Measurements from ENCODE around the gene ZCCHC3.

The ZCCHC3 gene

DNA sequence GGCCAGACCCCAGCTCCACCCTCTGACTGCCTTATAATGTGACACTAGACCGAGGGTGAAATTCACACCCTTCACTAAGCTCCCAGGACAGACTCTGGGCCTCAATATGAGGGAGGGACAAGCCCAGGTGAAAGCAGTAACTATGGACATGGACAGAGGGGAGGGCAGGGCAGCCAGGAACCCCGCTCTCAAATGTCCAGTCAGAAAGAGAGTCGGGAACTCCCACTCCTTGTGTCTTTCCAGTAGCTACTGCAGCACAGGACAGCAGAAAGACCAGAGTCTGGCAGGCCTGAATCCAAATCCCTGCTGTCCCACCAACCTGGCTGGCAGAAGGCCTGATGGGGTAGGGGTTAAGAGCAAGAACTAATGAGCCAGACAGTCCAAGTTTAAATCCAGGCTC lies 13.2 kb upstream of the ZCCHC3 start:
- DNase-seq, result no peak

DNA sequence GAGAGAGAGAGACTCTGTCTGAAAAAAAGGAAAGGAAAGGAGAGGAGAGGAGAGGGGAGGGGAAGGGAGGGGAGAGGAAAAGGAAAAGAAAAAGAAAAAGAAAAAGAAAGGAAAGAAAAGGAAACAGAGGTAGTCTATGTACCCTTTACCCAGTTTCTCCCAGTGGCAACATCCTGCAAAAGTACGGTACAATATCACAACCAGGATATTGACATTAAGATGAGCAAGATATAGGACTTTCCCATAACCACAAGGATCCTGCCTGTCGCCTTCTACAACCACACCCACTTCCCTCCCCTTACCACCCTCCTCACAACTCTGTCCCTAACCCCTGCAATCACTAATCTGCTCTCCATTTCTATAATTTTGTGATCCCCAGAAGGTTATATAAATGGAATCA lies 10.9 kb upstream of the ZCCHC3 start:
- no peak for DNase-seq

DNA sequence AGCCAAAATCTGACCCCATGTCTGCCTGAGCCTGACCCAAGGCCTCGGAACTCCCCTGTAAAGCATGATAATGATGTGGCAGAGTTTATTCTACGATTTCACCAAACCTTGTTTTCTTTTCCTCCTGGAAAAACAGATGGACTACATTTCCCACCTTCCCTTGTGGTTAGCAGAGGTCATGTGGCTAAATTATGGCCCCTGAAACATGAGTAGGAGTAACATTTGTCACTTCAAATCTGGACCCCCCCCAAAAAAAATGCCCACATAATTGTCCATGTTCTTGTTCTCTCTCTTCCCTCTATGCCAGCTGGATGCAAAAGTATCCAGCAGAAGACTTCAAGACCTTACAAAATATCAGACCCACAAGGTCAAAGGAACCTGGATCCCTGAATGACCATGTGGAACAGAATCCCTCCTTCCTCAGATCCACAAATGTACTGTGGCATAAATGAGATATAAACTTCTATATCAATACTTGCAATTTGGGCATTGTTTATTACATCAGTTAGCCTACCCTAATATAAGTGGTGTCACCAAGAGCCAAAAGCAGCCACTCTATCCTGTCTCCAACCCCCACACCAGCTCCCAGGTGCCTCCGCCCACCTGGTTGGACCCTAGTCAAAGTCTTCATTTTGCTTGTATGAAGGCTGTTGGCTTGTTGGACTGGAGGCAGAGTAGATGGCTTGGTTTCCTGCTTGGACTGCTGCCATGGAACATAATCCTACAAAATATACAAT lies 8.2 kb upstream of the ZCCHC3 start:
- no peak for DNase-seq

DNA sequence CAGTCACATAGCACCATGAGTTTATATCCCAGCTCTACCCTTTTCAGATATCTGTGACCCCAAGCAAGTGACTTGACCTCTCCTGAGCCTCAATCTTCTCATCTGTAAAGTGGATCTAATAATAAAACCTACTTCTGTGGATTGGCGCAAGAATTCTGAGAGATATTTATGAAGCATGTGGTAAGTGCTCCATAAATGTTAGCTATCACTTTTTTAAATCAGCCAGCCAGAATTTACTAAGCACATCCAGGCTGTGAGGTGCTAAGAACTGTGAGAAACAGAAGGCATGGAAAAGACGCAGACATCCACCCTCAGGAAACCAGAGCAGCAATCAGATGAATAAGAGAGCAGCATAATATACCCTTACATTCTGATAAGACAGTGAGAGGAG lies 7.7 kb upstream of the ZCCHC3 start:
- peak in 1 of 5 experiments; percentile 22 for DNase-seq

DNA sequence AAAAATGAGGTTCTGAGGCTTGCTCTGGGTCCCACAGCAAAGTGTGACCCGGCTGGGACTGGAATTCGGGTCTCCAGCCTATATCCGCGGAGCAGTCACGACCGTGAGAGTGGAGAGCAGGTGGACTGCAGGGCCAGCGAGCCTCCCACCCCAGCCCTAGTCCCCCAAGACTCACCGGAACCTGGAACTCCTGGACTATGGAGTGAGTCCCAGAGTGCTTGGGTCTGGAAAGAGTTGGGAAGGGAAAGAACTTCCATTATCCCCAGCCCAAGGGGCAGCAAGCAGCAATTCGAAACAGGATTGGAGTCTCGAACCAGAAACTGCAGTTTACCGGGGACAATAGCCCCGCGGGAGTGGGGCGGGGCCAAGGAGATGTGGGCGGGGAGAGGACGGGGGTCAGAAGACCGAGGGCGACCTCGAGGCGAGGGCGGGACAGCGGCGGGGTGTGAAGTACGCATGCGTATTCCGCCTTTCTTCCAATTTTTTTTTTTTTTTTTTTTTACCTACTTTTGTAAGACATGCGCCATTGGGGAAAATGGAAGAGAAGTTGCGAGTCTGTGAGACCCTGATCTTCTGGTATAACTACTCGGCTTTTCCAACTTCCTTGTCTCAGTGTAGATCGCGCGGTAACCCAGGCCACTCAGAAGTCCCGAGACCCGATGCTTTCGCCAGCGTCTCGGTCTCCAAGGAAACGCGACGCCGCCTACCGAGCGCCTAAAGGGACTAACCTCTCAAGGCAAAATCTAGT lies 7.1 kb upstream of the ZCCHC3 start, which contains the start of gene C20orf96:
Gene C20orf96, minus strand, starts transcription at position 667 of the 748 bp plus-strand sequence. Its CDS starts 140 bp downstream, at position 527.
- peak; percentile 65 to 93 (median 74) for DNase-seq

DNA sequence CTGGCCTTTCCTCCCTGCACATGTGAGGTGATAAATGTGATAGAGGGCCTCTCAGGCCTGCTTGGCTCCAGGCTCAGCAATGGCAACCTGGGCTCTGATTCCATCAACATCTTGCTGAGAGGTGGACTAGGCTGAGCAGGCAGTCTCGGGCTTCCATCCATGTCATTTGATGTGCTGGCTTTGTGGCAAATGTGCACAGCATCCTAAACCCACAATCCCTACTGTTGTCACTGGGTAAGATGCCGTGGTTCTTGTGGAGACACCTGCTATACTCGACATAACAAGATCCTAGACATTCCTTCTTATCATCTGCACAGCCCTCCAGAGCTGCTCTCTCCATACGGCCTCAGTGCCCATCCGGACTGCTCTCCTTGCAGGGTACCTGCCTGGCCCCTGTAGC lies 2.8 kb upstream of the ZCCHC3 start:
- DNase-seq, result no peak

DNA sequence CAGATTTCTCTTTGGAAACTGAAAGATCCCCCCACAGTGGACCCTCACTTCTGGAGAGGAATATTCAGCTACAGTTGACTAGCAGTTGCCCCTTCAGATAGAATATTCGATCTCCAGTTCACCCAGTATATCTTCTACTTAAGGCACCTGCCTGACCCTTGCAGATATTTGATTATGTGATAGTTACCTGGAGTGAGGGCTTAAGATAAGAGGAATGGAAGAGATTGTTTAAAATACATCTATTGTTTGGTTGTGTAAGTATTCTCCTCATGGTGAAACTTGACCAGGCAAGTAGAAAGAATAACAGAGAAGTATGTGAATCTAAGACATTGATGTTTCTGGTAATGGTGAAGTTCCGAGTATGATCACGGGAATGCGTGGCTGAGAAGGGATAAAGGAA lies 1.6 kb upstream of the ZCCHC3 start:
- DNase-seq, result no peak

DNA sequence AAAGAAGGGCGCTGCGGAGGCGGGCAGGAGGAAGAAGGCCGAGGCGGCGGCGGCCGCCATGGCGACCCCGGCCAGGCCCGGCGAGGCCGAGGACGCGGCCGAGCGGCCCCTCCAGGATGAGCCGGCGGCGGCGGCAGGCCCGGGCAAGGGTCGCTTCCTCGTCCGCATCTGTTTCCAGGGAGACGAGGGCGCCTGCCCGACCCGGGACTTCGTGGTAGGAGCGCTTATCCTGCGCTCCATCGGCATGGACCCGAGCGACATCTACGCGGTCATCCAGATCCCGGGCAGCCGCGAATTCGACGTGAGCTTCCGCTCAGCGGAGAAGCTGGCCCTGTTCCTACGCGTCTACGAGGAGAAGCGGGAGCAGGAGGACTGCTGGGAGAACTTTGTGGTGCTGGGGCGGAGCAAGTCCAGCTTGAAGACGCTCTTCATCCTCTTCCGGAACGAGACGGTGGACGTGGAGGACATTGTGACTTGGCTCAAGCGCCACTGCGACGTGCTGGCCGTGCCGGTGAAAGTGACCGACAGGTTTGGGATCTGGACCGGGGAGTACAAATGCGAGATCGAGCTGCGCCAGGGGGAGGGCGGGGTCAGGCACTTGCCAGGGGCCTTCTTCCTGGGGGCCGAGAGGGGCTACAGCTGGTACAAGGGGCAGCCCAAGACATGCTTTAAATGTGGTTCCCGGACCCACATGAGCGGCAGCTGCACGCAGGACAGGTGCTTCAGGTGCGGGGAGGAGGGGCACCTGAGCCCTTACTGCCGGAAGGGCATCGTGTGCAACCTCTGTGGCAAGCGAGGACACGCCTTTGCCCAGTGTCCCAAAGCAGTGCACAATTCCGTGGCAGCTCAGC lies 780 bp downstream of the ZCCHC3 start:
- DNase-seq, result peak; percentile 3 to 73 (median 26)

DNA sequence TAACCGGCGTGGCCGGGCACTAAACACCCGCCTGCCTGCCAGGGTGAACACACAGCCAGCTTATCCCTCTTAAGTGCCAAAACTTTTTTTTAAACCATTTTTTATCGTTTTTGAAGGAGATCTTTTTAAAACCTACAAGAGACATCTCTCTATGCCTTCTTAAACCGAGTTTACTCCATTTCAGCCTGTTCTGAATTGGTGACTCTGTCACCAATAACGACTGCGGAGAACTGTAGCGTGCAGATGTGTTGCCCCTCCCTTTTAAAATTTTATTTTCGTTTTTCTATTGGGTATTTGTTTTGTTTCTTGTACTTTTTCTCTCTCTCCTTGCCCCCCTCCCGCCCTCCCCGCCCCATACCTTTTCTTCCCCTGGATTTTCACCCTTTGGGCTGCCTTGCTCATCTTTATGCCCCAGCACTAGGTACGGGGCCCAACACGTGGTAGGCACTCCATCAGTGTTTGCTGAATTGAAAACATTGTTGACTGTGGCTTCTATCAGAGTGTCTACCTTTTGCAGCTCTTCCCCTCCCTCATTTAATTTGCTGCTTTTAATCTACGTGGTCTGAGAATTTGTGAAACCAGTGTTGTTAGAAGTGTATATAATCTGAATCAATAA lies 1.5 kb downstream of the ZCCHC3 start:
- DNase-seq, result peak in 1 of 5 experiments; percentile 45

DNA sequence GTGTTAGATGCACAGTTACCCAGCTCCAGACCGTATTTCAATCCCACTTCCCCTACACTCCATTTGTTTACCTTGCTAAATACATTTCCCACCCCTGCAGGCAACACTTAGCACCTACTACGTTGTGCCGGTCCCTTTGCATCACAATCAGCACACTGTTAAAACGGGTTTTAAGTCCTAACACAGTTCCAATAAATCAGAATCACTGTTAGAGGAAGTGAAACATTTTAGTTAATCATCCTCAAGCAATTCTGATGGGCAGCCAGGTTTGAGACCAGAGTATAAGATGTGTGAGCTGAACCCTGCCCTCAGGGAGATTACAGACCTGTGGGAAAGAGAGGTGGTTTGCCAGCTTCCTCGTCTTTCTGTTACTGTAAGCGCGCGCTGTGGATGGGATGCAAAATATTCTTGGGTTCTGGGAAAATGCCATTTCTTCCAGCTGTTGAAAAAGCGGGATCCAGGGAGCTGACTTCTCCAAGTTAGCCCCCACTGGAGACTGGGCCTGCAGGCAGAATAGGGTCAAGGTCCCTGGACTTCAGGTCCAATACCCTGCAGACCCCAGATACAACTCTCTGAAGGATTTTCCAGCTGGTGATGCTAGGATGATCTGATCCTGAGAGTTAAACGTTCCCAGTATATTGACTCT lies 3.1 kb downstream of the ZCCHC3 start:
- no peak for DNase-seq

DNA sequence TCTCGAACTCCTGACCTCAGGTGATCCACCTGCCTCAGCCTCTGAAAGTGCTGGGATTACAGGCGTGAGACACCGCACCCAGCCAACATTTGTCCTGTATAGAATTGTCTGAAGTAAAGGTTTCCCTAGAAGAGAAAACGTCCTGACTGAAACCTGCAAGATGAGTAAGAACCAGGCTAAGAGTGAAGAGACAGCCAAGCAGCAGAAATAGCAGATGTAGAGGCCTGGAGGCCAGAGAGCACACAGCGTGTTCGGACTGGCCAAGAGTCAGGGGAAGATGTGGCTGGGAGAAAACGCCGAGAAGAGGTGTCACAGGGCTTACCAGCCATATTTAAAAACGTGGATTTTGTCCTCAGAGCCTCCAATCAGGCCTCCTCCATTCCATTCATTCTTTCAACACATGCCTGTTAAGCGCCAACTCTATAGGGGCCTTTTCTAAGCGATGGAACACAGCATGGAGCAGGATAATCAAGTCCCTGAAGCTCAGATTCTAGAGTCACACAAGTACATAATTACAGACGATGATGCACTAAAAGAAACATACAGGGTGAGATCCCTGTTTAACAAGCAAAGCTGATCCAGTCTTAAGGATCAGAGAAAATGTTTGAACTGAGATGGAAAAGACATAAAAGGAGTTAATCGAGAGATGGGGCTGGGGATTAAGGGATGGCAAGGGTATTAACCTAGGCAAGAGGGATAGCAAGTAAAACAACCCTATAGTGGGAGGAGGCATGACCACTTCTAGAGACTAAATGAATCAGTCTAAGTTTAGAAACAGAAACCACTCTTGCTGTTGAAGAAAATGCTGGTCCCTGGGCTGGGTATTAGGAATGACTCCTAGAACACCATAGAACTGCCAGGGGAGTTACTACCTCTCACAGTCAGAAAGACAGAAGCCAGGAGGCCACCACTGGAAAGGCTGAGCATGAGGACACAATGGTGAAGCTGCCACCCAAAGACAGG lies 4.8 kb downstream of the ZCCHC3 start:
- DNase-seq, result no peak

DNA sequence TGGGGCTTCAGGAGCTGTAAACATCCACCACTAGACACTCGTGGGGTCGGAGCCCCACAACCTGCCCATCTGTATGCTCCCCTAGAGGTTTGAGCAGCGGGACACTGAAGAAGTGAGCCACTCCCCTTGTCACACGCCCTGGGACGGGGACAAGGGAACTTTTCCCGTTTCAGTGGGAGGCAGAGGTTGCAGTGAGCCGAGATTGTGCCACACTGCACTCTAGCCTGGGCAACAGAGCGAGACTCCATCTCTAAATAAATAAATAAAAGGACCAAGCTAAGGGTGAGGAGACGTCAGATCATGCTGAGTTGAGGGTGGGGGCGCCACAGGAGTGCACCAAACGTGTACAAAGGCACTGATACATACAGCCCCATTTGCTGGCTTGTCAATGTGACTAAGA lies 8.4 kb downstream of the ZCCHC3 start:
- DNase-seq, result no peak

DNA sequence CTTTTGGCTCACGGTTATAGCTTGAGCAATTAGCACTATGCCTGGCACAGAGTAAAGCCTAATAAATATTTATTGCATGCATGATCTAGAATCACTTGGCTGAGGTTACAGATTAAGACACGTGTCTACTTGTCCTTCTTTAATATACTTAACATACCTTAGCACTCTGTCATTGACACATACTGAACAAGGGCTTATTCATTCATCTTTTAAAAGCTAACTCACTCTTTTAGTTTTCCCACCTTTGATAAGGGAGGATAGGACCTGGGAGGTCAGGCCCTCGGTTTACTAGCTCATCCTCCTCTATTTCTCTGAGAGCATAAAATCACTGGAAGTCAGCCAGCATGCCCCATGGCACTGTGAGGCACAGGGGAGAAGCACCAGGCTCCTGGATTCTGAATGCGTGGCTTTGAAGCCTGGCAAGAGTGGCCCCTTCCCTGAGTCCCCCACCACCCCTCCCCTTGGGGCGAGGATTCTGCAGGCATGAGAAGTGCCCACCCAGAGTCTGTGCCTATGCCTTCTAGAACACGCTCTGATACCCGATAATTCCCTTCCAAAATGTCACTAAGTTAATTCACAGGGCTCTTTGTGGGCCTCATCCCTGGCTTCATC lies 11.2 kb downstream of the ZCCHC3 start:
- no peak for DNase-seq

DNA sequence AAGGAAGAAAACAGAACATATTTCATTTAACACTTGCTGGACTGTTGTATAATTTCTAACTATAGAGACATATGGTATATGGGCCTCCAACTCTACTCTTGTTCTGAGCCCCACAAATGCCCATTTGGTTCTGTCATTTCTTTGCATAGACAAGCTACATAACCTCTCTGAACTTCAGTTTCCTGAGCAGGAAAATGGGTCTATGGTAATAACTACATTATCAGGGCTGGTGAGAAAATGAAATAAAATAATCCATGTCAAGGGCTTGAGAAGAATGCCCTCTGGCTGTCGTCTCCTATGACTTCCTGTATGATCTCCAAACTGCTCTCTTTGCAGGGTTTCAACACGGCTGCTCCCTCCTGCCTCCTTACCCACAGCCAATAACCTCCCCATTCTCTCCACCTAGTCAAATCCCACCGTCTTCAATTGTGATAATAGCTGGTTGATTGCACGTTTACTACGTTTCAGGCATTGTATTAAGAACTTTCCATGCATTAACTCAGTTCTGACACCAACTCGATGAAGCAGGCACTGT lies 12.0 kb downstream of the ZCCHC3 start:
- no peak for DNase-seq

DNA sequence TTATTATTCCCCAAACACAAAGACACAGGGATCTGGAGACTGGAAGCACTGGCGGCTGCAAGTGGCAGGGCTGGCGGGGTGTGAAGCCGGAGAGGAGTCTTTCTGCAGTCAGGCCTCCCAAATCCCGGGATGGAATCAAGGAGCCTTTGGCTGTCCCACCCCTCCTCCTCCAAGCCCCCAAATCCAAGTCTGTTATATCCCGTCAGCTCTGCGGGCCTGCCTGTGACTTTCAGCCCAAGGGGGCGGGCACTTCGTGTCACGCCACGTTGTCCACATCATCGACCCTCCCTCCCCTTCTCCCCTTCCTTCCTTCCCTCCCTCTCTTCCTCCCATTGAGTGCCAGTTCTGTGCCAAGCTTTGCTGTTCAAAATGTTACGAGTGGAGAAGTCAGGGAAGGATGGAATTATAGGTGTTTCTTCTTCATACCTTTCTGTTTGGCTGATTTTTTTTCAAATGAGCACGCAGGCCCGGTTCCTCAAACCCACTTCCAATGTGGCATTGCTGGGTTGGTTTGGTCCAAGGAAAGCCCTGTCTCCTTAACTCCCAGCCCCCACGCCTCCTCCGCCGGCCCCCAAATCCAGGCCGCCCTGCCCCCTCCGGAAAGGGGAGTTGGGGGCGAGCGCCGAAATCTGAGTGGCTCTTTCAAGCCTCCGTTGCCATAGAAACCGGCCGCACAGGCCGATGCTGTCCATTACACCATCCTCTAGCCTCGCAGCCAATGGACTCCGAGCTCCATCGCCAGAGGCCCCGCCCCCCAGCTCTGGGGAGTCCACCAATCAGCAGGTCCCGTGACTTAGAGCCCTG lies 12.7 kb downstream of the ZCCHC3 start:
- DNase-seq, result peak; percentile 34 to 85 (median 61)

DNA sequence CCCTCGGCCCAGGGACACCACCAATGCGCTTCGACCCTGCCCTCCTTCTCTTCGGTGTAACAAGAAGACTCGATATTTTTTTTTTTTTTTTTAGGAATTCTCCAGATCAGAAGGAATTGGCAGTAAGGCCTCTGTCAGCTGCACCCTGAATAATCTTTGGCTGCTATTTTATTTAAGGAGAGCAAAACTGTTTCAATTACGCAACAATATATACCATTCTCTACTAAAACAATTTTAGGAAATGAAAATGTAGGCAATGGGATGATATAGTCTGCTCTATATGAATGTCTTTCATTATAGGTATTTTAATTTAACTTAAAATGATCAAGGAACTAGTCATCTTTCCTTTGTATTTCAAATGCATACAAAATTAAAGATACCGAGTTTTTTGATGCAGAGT lies 13.3 kb downstream of the ZCCHC3 start:
- no peak for DNase-seq

DNA sequence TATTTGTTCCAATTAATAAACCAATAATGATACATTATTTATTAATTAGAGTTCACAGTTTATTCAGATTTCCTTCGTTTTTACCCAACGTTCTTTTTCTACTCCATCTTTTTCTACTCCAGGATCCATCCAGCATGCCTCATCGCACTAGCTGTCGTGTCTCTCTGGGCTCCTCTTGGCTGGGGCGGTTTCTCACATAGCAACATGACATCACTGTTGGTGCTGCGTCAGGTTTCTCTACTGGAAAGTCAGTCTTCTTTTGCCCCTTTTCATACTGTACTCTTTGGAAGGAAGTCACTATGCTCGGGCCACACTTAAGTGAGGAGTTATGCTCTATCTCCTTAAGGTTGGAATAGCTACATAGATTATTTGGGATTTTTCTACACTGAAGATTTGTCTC lies 14.2 kb downstream of the ZCCHC3 start:
- DNase-seq, result no peak

DNA sequence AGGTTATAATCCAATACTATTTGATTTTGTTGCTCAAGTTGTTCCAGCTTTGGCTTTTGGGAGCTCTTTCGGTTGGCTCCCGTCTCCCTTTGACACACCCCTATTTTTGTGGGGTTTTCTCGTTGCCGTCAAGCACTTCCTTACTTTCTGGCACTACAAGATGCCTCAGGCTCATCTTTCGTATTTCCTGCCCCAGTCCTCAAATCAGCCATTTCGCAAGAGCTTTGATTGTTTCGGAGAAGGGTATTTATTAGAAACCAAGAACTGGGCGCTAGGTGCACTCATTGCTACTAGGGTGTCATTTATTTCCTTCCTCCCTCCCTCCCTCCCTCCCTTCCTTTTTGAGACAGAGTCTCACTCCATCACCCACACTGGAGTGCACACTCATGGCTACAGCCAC lies 14.7 kb downstream of the ZCCHC3 start:
- no peak for DNase-seq

DNA sequence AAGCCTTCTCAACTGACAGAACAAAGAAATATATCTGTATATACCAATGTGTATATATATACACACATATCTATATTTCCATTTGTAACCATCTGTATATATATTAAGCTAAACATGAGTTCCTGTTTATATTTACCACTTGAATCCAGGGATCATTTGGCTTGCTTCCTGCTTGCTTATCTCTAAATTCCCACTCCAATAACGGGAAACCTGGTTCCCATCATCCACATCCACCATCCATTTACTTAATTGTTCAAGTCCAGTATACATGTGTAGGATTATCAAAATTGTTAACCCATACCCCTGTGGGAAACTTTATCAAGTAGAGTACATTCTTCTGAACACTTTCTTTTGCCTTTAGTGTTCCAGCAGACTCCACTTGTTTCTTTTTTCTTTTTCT lies 15.5 kb downstream of the ZCCHC3 start:
- no peak for DNase-seq

Measured in T-helper 2 cell (primary cell).